Measurements from ENCODE around the gene BTBD6. TPM values are rescaled to one million over a fixed set of nuclear protein-coding genes. Genes with fewer than 3 reads are reported as not detected.

Gene BTBD6
- total RNA-seq, 1 experiment from 2014 or later = 7.8 TPM

DNA sequence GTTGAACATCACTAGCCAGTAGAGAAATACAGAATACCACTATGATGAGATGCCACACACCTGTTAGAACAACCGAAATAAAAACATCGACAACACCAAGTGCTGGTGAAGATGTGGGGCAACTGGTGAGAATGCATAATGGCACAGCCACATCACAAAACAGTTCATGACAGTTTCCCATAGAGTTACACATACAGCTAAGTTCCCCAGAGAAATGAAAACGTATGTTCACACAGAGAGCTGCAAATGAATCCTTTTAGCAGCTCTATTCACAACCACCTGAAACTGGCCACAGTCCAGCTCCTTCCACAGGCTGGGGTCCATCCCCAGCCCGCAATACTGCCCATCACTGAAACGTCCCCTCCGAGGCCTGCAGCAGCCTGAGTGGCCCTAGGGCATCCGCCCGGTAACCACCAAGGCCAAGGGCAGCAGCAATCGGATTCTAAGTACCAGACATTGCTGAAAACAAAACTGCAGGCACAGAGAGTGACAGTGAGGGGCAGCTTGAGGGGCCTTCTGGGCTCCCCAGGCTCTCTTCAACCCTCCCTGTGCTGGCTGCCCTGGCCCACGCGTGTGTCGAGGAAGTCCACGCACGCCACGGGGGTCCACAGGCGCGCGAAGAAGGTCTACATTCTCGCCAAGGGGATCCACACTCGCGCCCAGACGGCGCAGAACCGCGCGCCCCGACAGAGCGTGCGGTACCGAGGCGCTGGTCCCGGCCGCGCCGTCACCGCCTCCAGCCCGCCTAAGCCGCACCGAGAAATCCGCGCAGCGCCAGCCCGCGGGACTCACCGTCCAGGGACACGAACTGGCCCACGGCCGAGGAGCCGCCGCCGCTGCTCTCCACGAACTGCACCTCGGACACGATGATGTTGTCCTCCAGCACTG lies 51.6 kb downstream of the BTBD6 start (continued):
- TF ChIP-seq ELF4 (CRISPR knock-in tag; IDR thresholded peaks at IDR 0.05; ENCODE audit: low read depth) (no peak), ESRRA (CRISPR knock-in tag; IDR thresholded peaks at IDR 0.05; ENCODE audit: borderline replicate concordance) (no peak)

Other genes with a start within 250 kb of the BTBD6 start
- gene CDCA4, start 227.4 kb upstream of the BTBD6 start, total RNA-seq (2021) = 55.9 to 63.3 TPM (median 58.3 TPM) in 3 replicates
- gene GPR132, start 183.1 kb upstream of the BTBD6 start, total RNA-seq (2021) = 0.09 to 0.13 TPM in 2 of 3 replicates, not detected in the other
- 10.6 to 12.2 TPM (median 11.8 TPM) in 3 replicates for gene JAG2, start 79.8 kb upstream of the BTBD6 start, total RNA-seq (2021)
- 35.4 to 56.2 TPM (median 51.3 TPM) in 3 replicates for gene NUDT14, start 67.2 kb upstream of the BTBD6 start, total RNA-seq (2021)
- 23.9 to 26.5 TPM (median 26.4 TPM) in 3 replicates for gene BRF1, start 52.5 kb downstream of the BTBD6 start, total RNA-seq (2021)
- gene PACS2, start 66.2 kb downstream of the BTBD6 start, total RNA-seq (2021) = 90.7 to 100 TPM (median 98.0 TPM) in 3 replicates
- gene TEX22, start 150.0 kb downstream of the BTBD6 start, total RNA-seq (2021) = 0.55 to 2.2 TPM (median 0.87 TPM) in 3 replicates
- 248 to 279 TPM (median 251 TPM) in 3 replicates for gene MTA1, start 171.3 kb downstream of the BTBD6 start, total RNA-seq (2021)
- 4.6 to 5.4 TPM (median 5.0 TPM) in 3 replicates for gene CRIP2, start 226.3 kb downstream of the BTBD6 start, total RNA-seq (2021)
- 4.8 to 9.0 TPM (median 5.8 TPM) in 3 replicates for gene CRIP1, start 238.4 kb downstream of the BTBD6 start, total RNA-seq (2021)
- gene TEDC1, start 242.7 kb downstream of the BTBD6 start, total RNA-seq (2021) = 16.4 to 17.9 TPM (median 16.7 TPM) in 3 replicates